ENCODE measurements around the gene FAM180A. TPM values are rescaled to one million over a fixed set of nuclear protein-coding genes. Genes with fewer than 3 reads are reported as not detected.
A peak's percentile ranks its signal among the peaks of the same experiment; 100 is the strongest.

FAM180A gene
- total and polyA plus RNA-seq, 2 experiments from 2014 or later = not detected

- Histone ChIP-seq H3K27ac (no peak overlapping the region), H3K4me3 (no peak overlapping the region), H3K9me3 (ENCODE audit: low read depth) (no peaks in the 10 kb centered on the region), H3K4me1 (ENCODE audit: low read depth) (peaks cover 12% of the 10 kb centered on the region), H3K36me3 (peaks cover 11% of the 10 kb centered on the region), H3K27me3 (no peaks in the 10 kb centered on the region)
- DNase-seq (ENCODE audit: low read depth in 1 of 2, low spot score in 1 of 2) = no peak
- TF ChIP-seq, protein P1, sequence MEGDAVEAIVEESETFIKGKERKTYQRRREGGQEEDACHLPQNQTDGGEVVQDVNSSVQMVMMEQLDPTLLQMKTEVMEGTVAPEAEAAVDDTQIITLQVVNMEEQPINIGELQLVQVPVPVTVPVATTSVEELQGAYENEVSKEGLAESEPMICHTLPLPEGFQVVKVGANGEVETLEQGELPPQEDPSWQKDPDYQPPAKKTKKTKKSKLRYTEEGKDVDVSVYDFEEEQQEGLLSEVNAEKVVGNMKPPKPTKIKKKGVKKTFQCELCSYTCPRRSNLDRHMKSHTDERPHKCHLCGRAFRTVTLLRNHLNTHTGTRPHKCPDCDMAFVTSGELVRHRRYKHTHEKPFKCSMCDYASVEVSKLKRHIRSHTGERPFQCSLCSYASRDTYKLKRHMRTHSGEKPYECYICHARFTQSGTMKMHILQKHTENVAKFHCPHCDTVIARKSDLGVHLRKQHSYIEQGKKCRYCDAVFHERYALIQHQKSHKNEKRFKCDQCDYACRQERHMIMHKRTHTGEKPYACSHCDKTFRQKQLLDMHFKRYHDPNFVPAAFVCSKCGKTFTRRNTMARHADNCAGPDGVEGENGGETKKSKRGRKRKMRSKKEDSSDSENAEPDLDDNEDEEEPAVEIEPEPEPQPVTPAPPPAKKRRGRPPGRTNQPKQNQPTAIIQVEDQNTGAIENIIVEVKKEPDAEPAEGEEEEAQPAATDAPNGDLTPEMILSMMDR (IDR thresholded peaks at IDR 0.05; ENCODE audit: low read depth, low read length) = no peak
Measured at GRCh38 chr7:135690566-135690965, 58.0 kb downstream of the FAM180A start.

- no peak overlapping the region for H3K4me3 ChIP-seq
- TF ChIP-seq, protein P1 (IDR thresholded peaks at IDR 0.05; ENCODE audit: low read depth, low read length) = no peak
- no peaks in the 10 kb centered on the region for H3K9me3 ChIP-seq (ENCODE audit: low read depth)
- peaks cover 10% of the 10 kb centered on the region for H3K4me1 ChIP-seq (ENCODE audit: low read depth)
- H3K27ac ChIP-seq = no peak overlapping the region
- DNase-seq (ENCODE audit: low read depth in 1 of 2, low spot score in 1 of 2) = no peak
- no peaks in the 10 kb centered on the region for H3K27me3 ChIP-seq
- peaks cover 11% of the 10 kb centered on the region for H3K36me3 ChIP-seq
Measured at GRCh38 chr7:135687466-135687865, 61.1 kb downstream of the FAM180A start.

- H3K27me3 ChIP-seq = no peaks in the 10 kb centered on the region
- peaks cover 11% of the 10 kb centered on the region for H3K36me3 ChIP-seq
- H3K4me1 ChIP-seq (ENCODE audit: low read depth) = peaks cover 22% of the 10 kb centered on the region
- no peaks in the 10 kb centered on the region for H3K9me3 ChIP-seq (ENCODE audit: low read depth)
- DNase-seq (ENCODE audit: low read depth in 1 of 2, low spot score in 1 of 2) = no peak
- TF ChIP-seq, protein P1 (IDR thresholded peaks at IDR 0.05; ENCODE audit: low read depth, low read length) = no peak
- no peak overlapping the region for H3K27ac ChIP-seq
- no peak overlapping the region for H3K4me3 ChIP-seq
Measured at GRCh38 chr7:135685306-135686084, 63.1 kb downstream of the FAM180A start.

DNA sequence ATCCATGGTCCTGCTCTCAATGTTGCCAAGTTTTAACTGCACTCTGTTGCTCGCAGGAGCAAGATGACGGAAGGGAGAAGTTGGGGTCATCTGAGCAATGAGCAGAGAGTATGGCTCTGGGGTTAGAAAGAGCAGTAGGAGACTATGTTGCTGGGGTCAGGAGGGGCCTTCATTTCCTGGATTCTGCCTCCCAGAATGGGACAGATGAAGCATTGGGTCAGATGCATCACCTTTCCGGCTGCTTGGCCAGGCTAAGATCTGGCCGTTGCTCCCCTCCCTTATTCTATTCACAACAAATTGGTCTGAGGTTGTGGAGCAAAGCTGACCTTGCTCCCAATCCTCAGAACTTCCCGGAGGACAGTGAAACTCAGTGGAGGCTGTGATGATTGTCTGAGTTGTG, 63.9 kb downstream of the FAM180A start:
- Histone ChIP-seq H3K27ac (no peak overlapping the region), H3K36me3 (peaks cover 11% of the 10 kb centered on the region), H3K4me3 (no peak overlapping the region), H3K4me1 (ENCODE audit: low read depth) (peaks cover 22% of the 10 kb centered on the region), H3K9me3 (ENCODE audit: low read depth) (no peaks in the 10 kb centered on the region), H3K27me3 (no peaks in the 10 kb centered on the region)
- TF ChIP-seq, protein P1 (IDR thresholded peaks at IDR 0.05; ENCODE audit: low read depth, low read length) = no peak
- DNase-seq (ENCODE audit: low read depth in 1 of 2, low spot score in 1 of 2) = no peak

GRCh38 chr7:135684136-135684535, 64.5 kb downstream of the FAM180A start:
- Histone ChIP-seq H3K27me3 (no peaks in the 10 kb centered on the region), H3K4me3 (no peak overlapping the region), H3K9me3 (ENCODE audit: low read depth) (no peaks in the 10 kb centered on the region), H3K36me3 (peaks cover 6% of the 10 kb centered on the region), H3K27ac (no peak overlapping the region), H3K4me1 (ENCODE audit: low read depth) (peaks cover 22% of the 10 kb centered on the region)
- TF ChIP-seq, protein P1 (IDR thresholded peaks at IDR 0.05; ENCODE audit: low read depth, low read length) = no peak
- peak in 1 of 2 donors; percentile 51 for DNase-seq (ENCODE audit: low read depth in 1 of 2, low spot score in 1 of 2)
